Colonic mucosa (tissue), 4 donors: ENCODE data around the gene ANO7. TPM values are rescaled to one million over a fixed set of nuclear protein-coding genes. Genes with fewer than 3 reads are reported as not detected.

ENCODE experiments used
- DNase-seq: peaks from one replicate; pipeline ENCODE4 v3.0.0-alpha.2; 2020
- H3K27ac ChIP-seq: fragments of 200-600 bp; one replicate; pipeline ENCODE4 v1.8.0; 2021
- H3K27me3 ChIP-seq: fragments of 200-600 bp; one replicate; pipeline ENCODE4 v1.8.0; 2021
- H3K36me3 ChIP-seq: fragments of 200-600 bp; one replicate; pipeline ENCODE4 v1.8.0; 2021
- H3K4me1 ChIP-seq: fragments of 200-600 bp; one replicate; pipeline ENCODE4 v1.8.0; 2021; ENCODE audit warnings: mild to moderate bottlenecking
- H3K4me3 ChIP-seq: fragments of 200-600 bp; one replicate; pipeline ENCODE4 v1.8.0; 2021
- H3K9ac ChIP-seq, 2 donors: one replicate each; pipeline ENCODE4 v1.7.0; 2013; ENCODE audit warnings: control low read depth in 2 of 2, low read depth in 2 of 2, low read length in 2 of 2
- H3K9me3 ChIP-seq: fragments of 200-600 bp; one replicate; pipeline ENCODE4 v1.8.0; 2021
- CTCF ChIP-seq: fragments of 200-600 bp; IDR thresholded peaks from one replicate; pipeline ENCODE4 v1.8.0; 2022; ENCODE audit warnings: antibody characterized with exemption, mild to moderate bottlenecking
- intact Hi-C: fragments of 100-400 bp; cut with DNase I; formaldehyde crosslinking; loops from one replicate; pipeline ENCODE4 v1.14.1; 2022
- total RNA-seq, 2 donors: library from RNA; stranded (reverse); fragmentation: NEBNext Ultra II Directional in 1 of 2; extraction: Animal tissue kit (Norgen Biotek cat#: 25700) in 1 of 2; gene quantifications; one replicate each; pipeline ENCODE4 v1.2.1, GENCODE V29; 2021
- donor health status: healthy.
- donor health status: DM: no; HTN: no; CAD: no.
- donor health status: DM: no; HTN: no; CAD: no.

Gene ANO7
- total RNA-seq, 2 donors from 2014 or later: 41.4 to 55.0 TPM

- Histone ChIP-seq H3K4me1 (no peaks in the 10 kb centered on the region), H3K27ac (no peak overlapping the region), H3K36me3 (peaks cover 24% of the 10 kb centered on the region), H3K4me3 (no peak overlapping the region), H3K9ac (no peak overlapping the region), H3K27me3 (no peaks in the 10 kb centered on the region), H3K9me3 (no peaks in the 10 kb centered on the region)
- no peak for DNase-seq
- intact Hi-C loops: no loop called here
- TF ChIP-seq CTCF: no peak
Measured at GRCh38 chr2:241258505-241259280, 70.2 kb downstream of the ANO7 start.

GRCh38 chr2:241260911-241261310, 72.4 kb downstream of the ANO7 start:
- Histone ChIP-seq H3K27ac (no peak overlapping the region), H3K4me1 (no peaks in the 10 kb centered on the region), H3K27me3 (no peaks in the 10 kb centered on the region), H3K36me3 (peaks cover 9% of the 10 kb centered on the region), H3K9ac (no peak overlapping the region), H3K9me3 (no peaks in the 10 kb centered on the region), H3K4me3 (no peak overlapping the region)
- intact Hi-C loops: no loop called here
- no peak for DNase-seq
- no peak for TF ChIP-seq CTCF

- peak overlapping the region in 1 of 2 donors; percentile 20 for H3K9ac ChIP-seq
- peaks cover 13% of the 10 kb centered on the region for H3K36me3 ChIP-seq
- no peaks in the 10 kb centered on the region for H3K4me1 ChIP-seq
- TF ChIP-seq CTCF: no peak
- no peak overlapping the region for H3K27ac ChIP-seq
- no peaks in the 10 kb centered on the region for H3K9me3 ChIP-seq
- no peak overlapping the region for H3K4me3 ChIP-seq
- DNase-seq: no peak
- no peaks in the 10 kb centered on the region for H3K27me3 ChIP-seq
- intact Hi-C loops: no loop called here
Measured at GRCh38 chr2:241261628-241262027, 73.2 kb downstream of the ANO7 start.

GRCh38 chr2:241263061-241263460, 74.6 kb downstream of the ANO7 start:
- no peaks in the 10 kb centered on the region for H3K4me1 ChIP-seq
- H3K9ac ChIP-seq: no peak overlapping the region
- no peak overlapping the region for H3K27ac ChIP-seq
- peaks cover 13% of the 10 kb centered on the region for H3K36me3 ChIP-seq
- no peak for TF ChIP-seq CTCF
- DNase-seq: no peak
- no peaks in the 10 kb centered on the region for H3K9me3 ChIP-seq
- no peaks in the 10 kb centered on the region for H3K27me3 ChIP-seq
- no peak overlapping the region for H3K4me3 ChIP-seq
- intact Hi-C loops: no loop called here

GRCh38 chr2:241265506-241265905, 77.0 kb downstream of the ANO7 start:
- intact Hi-C loops: no loop called here
- peaks cover 5% of the 10 kb centered on the region for H3K4me1 ChIP-seq

More at GRCh38 chr2:241265506-241265905, 77.0 kb downstream of the ANO7 start:
- Histone ChIP-seq H3K27ac (no peak overlapping the region), H3K4me3 (no peak overlapping the region), H3K27me3 (no peaks in the 10 kb centered on the region), H3K9ac (no peak overlapping the region), H3K36me3 (peaks cover 13% of the 10 kb centered on the region), H3K9me3 (no peaks in the 10 kb centered on the region)
- TF ChIP-seq CTCF: no peak
- no peak for DNase-seq
